Keratinocyte (primary cell): ENCODE measurements around the gene DNAJC11. TPM values are rescaled to one million over a fixed set of nuclear protein-coding genes. Genes with fewer than 3 reads are reported as not detected.

Experiments used
- DNase-seq: peaks from one replicate; pipeline ENCODE4 v3.0.0-alpha.2; 2011; ENCODE audit warnings: low read depth, missing footprints, low spot score
- FAIRE-seq: peaks from 2 replicates; lab custom pipeline; 2011; peaks lifted over from hg19 to GRCh38; lab: Jason Lieb, UNC
- H2AFZ ChIP-seq: 2 replicates; pipeline ENCODE4 v1.6.0; 2012; ENCODE audit warnings: low read length, control low read depth, inconsistent platforms; ENCODE audit not compliant: control insufficient read depth
- H3K27ac ChIP-seq: 2 replicates; pipeline ENCODE4 v1.5.1; 2011; ENCODE audit warnings: low read length; ENCODE audit not compliant: control insufficient read depth, insufficient read depth
- H3K27me3 ChIP-seq: 3 replicates; pipeline ENCODE4 v1.6.0; 2011; ENCODE audit warnings: low read length; ENCODE audit not compliant: control insufficient read depth, insufficient read depth; ENCODE audit errors: extremely low read depth
- H3K36me3 ChIP-seq, 2 experiments: 2 replicates in 1 of 2; 3 replicates in 1 of 2; pipeline ENCODE4 v1.5.1; 2011; ENCODE audit warnings: low read length in 2 of 2, mild to moderate bottlenecking in 1 of 2; ENCODE audit not compliant: control insufficient read depth in 2 of 2, insufficient read depth in 2 of 2; ENCODE audit errors: extremely low read depth in 1 of 2
- H3K4me1 ChIP-seq: 3 replicates; pipeline ENCODE4 v1.5.1; 2011; ENCODE audit warnings: low read length; ENCODE audit not compliant: control insufficient read depth, insufficient read depth; ENCODE audit errors: extremely low read depth
- H3K4me2 ChIP-seq: 3 replicates; pipeline ENCODE4 v1.6.0; 2011; ENCODE audit warnings: low read depth, low read length; ENCODE audit not compliant: control insufficient read depth, insufficient read depth; ENCODE audit errors: extremely low read depth
- H3K4me3 ChIP-seq, 3 experiments: fragments of 200-600 bp in 1 of 3; sonication (generic) in 1 of 3; 2 replicates in 2 of 3; 3 replicates in 1 of 3; pipeline ENCODE4 v1.5.1; 2011 to 2016; ENCODE audit warnings: low read length in 3 of 3, mild to moderate bottlenecking in 3 of 3, control low read depth in 2 of 3, inconsistent platforms in 1 of 3, low read depth in 1 of 3, mixed read lengths in 1 of 3, mixed run types in 1 of 3, moderate library complexity in 1 of 3; ENCODE audit not compliant: control insufficient read depth in 2 of 3, insufficient read depth in 2 of 3; ENCODE audit errors: extremely low read depth in 1 of 3
- H3K79me2 ChIP-seq: 2 replicates; pipeline ENCODE4 v1.6.0; 2012; ENCODE audit warnings: low read length; ENCODE audit not compliant: control insufficient read depth, insufficient read depth
- H3K9ac ChIP-seq: 3 replicates; pipeline ENCODE4 v1.6.0; 2011; ENCODE audit warnings: low read length; ENCODE audit not compliant: control insufficient read depth, insufficient read depth; ENCODE audit errors: extremely low read depth
- H3K9me1 ChIP-seq: 3 replicates; pipeline ENCODE4 v1.6.0; 2011; ENCODE audit warnings: low read length; ENCODE audit not compliant: control insufficient read depth, insufficient read depth; ENCODE audit errors: extremely low read depth
- H3K9me3 ChIP-seq: 2 replicates; pipeline ENCODE4 v1.5.1; 2012; ENCODE audit warnings: low read depth, low read length; ENCODE audit not compliant: control insufficient read depth
- H4K20me1 ChIP-seq: 3 replicates; pipeline ENCODE4 v1.6.0; 2011; ENCODE audit warnings: low read length; ENCODE audit not compliant: control insufficient read depth, insufficient read depth; ENCODE audit errors: extremely low read depth
- CTCF ChIP-seq, 3 experiments: IDR thresholded peaks in 1 of 3; conservative IDR thresholded peaks in 1 of 3; optimal IDR thresholded peaks in 1 of 3; 2 replicates in 2 of 3; 3 replicates in 1 of 3; pipeline versions ENCODE3 to v1.5.1; 2011; ENCODE audit warnings: low read length in 3 of 3, mild to moderate bottlenecking in 3 of 3, moderate library complexity in 2 of 3, control low read depth in 1 of 3, inconsistent platforms in 1 of 3; ENCODE audit not compliant: insufficient read depth in 2 of 3; ENCODE audit errors: extremely low read depth in 1 of 3
- EZH2 ChIP-seq: IDR thresholded peaks from one replicate; pipeline ENCODE4 v1.6.1; 2012; ENCODE audit warnings: inconsistent platforms, mild to moderate bottlenecking, low read length, moderate library complexity
- dilution Hi-C: fragments of 300-500 bp; cut with MboI; formaldehyde crosslinking; loops from one replicate; pipeline ENCODE4 v1.7.0; 2020; ENCODE audit warnings: low sequenced_read_pairs; ENCODE audit not compliant: extremely low pct_ligation_motif_present
- polyA plus RNA-seq, 5 experiments: library from polyadenylated mRNA; depleted of rRNA in 3 of 5; stranded (reverse) in 3 of 5; stranded (forward) in 1 of 5; unstranded in 1 of 5; fragments of >200 nt; gene quantifications; 1 replicate in 1 of 5; 2 replicates in 3 of 5; 3 replicates in 1 of 5; pipeline versions ENCODE4 v1.2.1 to v1.2.3, GENCODE V29; 2011 to 2012; ENCODE audit warnings: missing spikeins in 2 of 5, low read depth in 1 of 5, low replicate concordance in 1 of 5

The DNAJC11 gene
- polyA plus RNA-seq, 1 donor (not counting 4 experiments of a cell fraction or from before 2014, with no cell fraction given) = 40.8 TPM

DNA sequence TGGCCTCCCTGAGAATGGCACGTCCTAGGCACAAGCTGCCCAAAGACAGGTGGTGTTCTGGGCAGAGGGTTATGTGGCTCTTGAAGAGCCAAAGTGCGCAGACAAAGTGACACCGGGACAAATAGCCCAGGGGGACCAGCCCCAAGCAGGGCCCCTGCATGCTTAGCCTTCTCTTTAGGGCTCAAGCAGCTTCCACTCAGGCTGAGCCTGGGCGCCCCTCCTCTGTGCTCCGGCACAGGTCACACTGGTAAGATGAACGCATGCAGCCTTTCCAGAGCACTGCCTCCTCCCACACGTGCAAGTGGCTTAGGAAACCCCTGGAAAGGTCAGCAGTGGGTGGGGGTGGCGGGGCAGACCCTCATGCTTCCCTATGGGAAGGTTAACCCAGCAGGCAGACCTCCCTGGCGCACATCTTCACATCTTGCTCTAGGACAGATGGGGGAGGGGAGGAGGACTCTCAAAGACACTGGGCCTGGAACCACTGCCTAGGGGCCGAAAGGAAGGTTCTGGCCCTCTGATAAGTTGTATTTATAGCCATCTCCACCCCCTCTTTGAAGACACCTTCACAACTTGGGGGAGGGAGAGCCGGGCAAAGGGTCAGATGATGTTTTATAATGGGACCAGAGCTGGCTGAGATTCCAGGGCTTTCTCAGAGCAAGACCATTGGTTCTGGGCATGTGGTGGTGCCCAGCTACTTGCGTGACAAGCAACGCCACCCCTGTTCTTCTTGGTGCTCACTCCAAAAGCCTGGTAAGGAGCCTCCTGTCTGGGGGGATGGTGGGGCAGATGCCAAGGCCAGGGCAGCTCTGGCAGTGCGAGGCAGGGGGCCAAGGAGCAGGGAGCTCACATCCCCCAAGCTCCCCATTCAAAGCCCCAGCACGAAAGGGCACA, 104.5 kb downstream of the DNAJC11 start:
- Histone ChIP-seq H3K9me1 (peaks cover 6% of the 10 kb centered on the region), H2AFZ (no peak overlapping the region), H3K79me2 (peaks cover 92% of the 10 kb centered on the region), H3K27ac (no peak overlapping the region), H3K4me3 (peak overlapping the region in 1 of 3 experiments; percentile 13), H3K4me1 (peaks cover 34% of the 10 kb centered on the region), H3K9me3 (no peaks in the 10 kb centered on the region), H3K4me2 (no peak overlapping the region), H4K20me1 (peaks cover 68% of the 10 kb centered on the region), H3K9ac (peak overlapping the region; percentile 28), H3K27me3 (no peaks in the 10 kb centered on the region), H3K36me3 (peaks cover 54 to 69% of the 10 kb centered on the region in 2 experiments)
- dilution Hi-C loops = no loop called here
- DNase-seq = no peak
- FAIRE-seq = no peak
- TF ChIP-seq CTCF (optimal IDR thresholded peaks at IDR 0.05 in 1 of 3, IDR thresholded peaks at IDR 0.05 in 1 of 3, conservative IDR thresholded peaks at IDR 0.05 in 1 of 3; ENCODE audit: extremely low read depth in 1 of 3, insufficient read depth in 2 of 3, low read length in 3 of 3) (no peak), EZH2 (no peak)

DNA sequence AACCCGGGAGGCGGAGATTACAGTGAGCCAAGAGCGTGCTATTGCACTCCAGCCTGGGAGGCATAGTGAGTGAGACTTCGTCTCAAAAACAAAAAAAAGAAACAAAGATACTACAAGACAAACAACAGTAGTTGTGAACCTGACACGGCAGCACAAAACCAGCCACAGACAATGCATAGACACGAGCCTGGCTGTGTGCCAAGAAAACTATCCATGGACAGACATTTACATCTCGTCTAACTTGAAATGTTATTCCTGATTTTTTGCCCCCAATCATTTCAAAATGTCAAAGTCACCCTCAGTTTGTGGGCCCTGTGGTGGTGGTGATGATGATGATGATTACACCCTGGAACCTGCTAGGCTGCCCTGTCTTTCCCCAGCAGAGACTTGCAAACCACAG, 105.3 kb downstream of the DNAJC11 start:
- Histone ChIP-seq H3K4me2 (no peak overlapping the region), H3K27me3 (no peaks in the 10 kb centered on the region), H3K9me3 (no peaks in the 10 kb centered on the region), H3K4me1 (peaks cover 34% of the 10 kb centered on the region), H3K27ac (no peak overlapping the region), H3K36me3 (peaks cover 57 to 77% of the 10 kb centered on the region in 2 experiments), H3K4me3 (no peak overlapping the region), H3K9ac (no peak overlapping the region), H3K9me1 (peaks cover 6% of the 10 kb centered on the region), H3K79me2 (peaks cover 90% of the 10 kb centered on the region), H4K20me1 (peaks cover 72% of the 10 kb centered on the region), H2AFZ (no peak overlapping the region)
- DNase-seq = no peak
- dilution Hi-C loops = no loop called here
- no peak for FAIRE-seq
- TF ChIP-seq EZH2 (no peak), CTCF (optimal IDR thresholded peaks at IDR 0.05 in 1 of 3, IDR thresholded peaks at IDR 0.05 in 1 of 3, conservative IDR thresholded peaks at IDR 0.05 in 1 of 3; ENCODE audit: extremely low read depth in 1 of 3, insufficient read depth in 2 of 3, low read length in 3 of 3) (no peak)
